GM19467 (cell line): Measurements from ENCODE around the gene TRIM44.
"Not testable (repeated sequence)": the region's sequence is repeated elsewhere in the genome, so short reads cannot be mapped to it uniquely, and the experiment has no call there.

Experiments
- ATAC-seq: cut with Tn5 transposase; IDR thresholded peaks from one replicate; pipeline ENCODE4 v1.9.1; 2021; ENCODE audit warnings: mild to moderate bottlenecking, moderate library complexity; ENCODE audit not compliant: unreplicated experiment

The TRIM44 gene

GRCh38 chr11:35846874-35847273 lies 184.3 kb downstream of the TRIM44 start:
- ATAC-seq = no peak

DNA sequence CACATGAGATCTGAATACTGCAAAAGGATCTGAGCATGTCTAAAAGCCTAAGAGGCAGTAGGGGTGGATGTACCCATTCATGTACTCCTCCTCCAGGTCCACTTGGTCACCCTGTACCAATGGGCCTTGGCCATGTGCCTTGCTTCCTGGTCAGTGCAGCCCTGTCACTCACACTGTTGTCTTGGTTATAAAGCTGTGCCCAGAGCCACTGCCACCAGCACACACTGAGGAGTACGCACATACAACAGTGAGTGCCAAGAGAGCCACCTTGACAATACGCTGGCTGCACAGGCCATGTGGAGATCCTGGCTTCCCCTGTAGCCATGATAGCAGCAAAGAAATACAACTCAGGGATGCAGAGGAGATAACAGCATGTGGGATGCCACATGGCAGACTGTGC lies 184.9 kb downstream of the TRIM44 start:
- no peak for ATAC-seq

GRCh38 chr11:35848616-35849015 lies 186.0 kb downstream of the TRIM44 start:
- no peak for ATAC-seq

DNA sequence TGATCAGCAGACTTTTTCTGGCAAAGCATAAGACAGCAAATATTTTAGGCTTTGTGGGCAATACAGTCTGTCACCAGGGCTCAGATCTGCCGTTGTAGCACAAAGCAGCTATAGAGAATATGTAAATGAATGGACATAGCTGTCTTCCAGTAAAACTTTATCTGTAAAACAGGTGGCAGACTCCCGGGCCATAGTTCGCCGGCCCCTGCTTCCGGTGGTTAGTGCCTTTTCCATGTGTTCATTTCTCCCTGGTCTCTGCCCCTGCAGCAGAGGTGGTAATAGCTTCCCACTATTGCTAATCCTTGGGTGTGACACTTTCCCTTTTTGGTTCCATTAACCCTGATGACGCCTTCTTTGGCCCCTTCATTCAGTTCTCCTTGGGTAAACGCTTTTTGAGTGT lies 187.6 kb downstream of the TRIM44 start:
- ATAC-seq = no peak

GRCh38 chr11:35851342-35851741 lies 188.8 kb downstream of the TRIM44 start:
- ATAC-seq = no peak

GRCh38 chr11:35852056-35852455 lies 189.5 kb downstream of the TRIM44 start:
- no peak for ATAC-seq

DNA sequence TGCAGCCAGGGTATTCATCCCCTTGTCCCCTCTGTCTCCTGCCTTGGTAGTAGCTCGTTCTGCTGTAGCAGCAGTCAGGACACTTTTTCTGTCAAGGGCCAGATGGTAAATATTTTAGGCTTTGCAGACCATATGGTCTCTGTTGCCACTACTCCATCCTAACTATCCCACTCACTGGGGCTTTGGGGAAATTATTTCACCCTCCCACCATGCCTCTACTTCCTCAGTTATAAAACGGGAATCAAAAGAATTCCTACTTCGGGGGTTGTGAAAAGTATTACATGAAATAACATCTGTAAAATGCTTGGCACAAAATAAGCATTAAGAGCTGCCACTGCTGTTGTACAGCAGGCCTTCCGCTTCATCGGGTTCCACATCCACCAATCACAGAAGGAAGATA lies 191.4 kb downstream of the TRIM44 start:
- no peak for ATAC-seq

- ATAC-seq = no peak
Measured at GRCh38 chr11:35855671-35856070, 193.1 kb downstream of the TRIM44 start.

DNA sequence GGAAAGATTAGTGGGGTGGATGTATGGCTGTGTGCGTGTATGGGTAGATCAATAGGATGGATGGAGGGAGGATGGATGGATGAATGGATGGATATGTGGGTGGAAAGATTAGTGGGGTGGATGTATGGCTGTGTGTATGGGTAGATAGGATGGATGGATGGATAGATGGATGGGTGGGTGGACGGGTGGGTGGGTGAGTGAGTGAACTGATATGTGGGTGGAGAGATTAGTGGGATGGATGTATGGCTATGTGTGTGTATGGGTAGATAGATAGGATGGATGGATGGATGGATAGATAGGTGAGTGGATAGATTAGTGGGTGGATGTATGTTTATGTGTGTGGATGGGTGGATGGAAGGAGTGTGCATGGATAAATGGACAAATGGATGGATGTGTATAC lies 193.7 kb downstream of the TRIM44 start:
- ATAC-seq = no peak

DNA sequence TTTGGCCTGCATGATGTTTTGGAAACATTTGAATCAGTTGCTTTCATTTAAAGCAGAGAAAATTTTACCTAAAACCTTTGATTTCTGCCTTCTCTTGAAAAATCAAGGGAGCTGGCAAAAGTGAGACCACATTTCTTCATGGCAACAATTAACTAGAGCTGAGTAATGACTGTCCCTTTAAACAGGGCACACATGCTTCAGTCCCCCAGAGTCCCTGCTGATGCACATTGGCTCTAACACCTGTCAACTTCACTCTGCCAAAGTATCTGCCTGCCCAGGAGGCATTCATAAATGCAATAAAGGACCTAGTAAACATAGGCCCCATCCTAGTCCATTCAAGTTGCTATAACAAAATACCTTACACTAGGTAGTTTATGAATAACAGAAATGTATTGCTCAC lies 194.2 kb downstream of the TRIM44 start:
- ATAC-seq = no peak

- no peak for ATAC-seq
Measured at GRCh38 chr11:35857922-35858321, 195.3 kb downstream of the TRIM44 start.

DNA sequence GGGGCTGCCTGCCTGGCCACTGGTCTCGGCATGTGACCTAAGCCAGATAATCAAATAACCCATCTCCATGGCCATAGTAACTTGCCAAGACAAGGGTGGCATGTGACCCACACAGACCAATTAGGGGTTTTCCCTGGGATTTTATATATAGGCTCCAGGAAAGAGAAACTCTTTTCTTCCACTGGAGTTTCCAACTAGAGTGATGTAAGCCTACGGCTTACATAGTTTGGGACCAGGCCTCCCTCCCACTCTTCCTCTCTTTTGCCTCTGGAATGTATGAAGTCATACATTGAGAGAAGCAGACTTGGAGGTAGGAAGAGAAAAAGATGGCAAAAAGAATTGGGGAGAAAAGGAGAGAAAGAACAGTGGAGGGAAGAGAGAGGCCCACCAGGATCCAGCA lies 196.7 kb downstream of the TRIM44 start:
- no peak for ATAC-seq

DNA sequence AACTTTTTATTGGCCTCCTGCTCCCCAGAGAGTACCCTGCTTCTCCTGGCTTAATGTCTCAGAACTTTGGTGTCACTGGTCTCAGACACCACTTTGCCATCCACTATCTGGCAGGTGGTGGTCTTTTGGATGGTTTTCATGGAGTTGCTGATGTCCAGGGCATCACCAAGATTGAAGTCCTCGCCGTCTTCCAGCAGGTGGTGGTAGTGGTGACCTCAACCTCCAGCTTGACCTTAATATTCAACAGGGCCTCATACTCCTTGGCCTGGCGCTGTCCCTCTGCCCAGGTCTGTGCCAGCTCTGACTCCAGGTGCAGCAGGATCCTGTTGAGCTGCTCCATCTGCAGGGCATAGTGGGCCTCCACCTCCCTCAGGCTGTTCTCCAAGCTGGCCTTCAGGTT lies 197.6 kb downstream of the TRIM44 start:
- ATAC-seq = not testable (repeated sequence)

DNA sequence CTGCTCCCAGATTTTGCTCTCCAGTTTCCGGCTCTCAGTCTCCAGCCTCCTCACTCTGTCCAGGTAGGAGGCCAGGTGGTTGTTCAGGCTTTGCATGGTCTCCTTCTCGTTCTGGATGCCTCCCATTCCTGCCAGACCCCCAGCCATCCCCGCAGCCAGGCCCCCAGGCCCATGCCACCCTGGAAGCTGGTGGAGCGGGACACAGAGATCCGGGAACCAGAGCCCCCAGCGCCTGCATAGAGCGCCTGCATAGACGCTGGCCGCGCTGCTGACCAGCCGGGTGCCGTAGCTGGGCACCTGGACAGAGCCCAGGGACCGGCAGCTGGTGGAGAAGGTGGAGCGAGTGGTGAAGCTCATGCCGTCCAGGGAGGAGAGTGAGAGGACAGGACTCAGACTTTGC lies 198.6 kb downstream of the TRIM44 start:
- ATAC-seq = no peak

DNA sequence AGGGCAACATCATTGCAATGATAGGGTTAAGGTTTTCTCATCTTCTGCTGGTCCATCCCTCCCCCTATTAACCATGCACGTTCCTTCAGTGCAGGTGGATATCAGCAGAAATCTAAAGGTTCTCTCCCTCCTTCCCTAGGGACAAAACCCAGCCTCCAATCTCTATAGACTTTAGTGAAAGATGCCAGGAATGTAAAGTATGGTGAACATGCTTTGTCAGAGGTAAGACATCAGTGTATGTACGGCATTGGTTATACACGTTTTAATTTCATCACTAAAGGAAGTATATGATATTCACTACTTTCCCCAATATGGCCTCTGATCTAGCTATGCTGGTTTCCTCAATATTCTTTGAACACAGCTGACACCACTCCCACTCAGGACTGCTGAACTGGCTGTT lies 200.1 kb downstream of the TRIM44 start:
- no peak for ATAC-seq

DNA sequence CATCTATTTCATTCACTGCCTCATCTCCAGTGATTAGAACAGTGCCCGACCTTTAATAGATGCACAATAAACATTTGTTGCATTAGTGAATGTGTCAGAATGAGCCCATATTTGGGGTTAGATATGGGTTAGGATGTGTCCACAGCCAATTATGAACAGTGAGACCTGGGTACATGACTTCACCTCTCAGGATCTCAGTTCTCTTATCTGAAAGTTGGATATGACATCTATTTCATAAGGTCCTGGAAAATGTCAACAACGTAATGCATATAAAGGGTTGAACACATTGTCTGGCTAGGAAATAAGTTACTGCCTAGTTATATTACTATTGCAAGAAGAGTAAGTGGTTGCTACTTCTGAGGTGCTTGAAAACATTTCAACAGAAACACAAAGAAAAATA lies 201.6 kb downstream of the TRIM44 start:
- ATAC-seq = no peak

DNA sequence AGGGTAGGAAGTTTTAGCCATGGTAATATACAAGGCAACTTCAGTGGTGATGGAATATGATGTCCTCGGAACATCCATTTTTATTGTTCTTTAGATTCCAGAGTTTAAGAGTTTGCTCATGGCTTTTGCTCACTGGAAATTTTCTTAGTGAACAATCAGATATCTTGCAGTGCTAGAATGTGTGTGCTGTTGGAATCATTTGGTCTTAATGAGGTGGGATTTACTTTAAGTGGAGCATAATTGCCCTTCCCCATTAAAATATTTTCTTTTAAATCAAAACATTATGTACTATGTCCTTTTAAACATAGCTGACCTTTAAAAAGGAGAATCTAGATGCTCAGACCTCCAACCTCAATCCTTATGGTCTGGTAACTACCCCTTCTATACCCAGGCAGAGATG lies 204.0 kb downstream of the TRIM44 start:
- no peak for ATAC-seq
